ENCODE data around the gene FOXO4.
"Not testable (repeated sequence)": the region's sequence is repeated elsewhere in the genome, so short reads cannot be mapped to it uniquely, and the experiment has no call there.

FOXO4 gene, protein sequence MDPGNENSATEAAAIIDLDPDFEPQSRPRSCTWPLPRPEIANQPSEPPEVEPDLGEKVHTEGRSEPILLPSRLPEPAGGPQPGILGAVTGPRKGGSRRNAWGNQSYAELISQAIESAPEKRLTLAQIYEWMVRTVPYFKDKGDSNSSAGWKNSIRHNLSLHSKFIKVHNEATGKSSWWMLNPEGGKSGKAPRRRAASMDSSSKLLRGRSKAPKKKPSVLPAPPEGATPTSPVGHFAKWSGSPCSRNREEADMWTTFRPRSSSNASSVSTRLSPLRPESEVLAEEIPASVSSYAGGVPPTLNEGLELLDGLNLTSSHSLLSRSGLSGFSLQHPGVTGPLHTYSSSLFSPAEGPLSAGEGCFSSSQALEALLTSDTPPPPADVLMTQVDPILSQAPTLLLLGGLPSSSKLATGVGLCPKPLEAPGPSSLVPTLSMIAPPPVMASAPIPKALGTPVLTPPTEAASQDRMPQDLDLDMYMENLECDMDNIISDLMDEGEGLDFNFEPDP

GRCh38 chrX:71095555-71095980 is at the start of gene FOXO4:
TSS of gene FOXO4 (plus strand) at chrX:71095851. CDS start at chrX:71096529, 678 bp downstream.
- DNase-seq (ENCODE audit: extremely low read depth in 1 of 2, low read depth in 1 of 2): peak; percentile 79 to 80

GRCh38 chrX:71047891-71048290 is 47.8 kb upstream of the FOXO4 start:
- DNase-seq (ENCODE audit: extremely low read depth in 1 of 2, low read depth in 1 of 2): not testable (repeated sequence)

- no peak for DNase-seq (ENCODE audit: extremely low read depth in 1 of 2, low read depth in 1 of 2)
Observed at GRCh38 chrX:71052721-71053120, 42.9 kb upstream of the FOXO4 start.

- DNase-seq (ENCODE audit: extremely low read depth in 1 of 2, low read depth in 1 of 2): no peak
Observed at GRCh38 chrX:71053217-71053621, 42.4 kb upstream of the FOXO4 start.

DNA sequence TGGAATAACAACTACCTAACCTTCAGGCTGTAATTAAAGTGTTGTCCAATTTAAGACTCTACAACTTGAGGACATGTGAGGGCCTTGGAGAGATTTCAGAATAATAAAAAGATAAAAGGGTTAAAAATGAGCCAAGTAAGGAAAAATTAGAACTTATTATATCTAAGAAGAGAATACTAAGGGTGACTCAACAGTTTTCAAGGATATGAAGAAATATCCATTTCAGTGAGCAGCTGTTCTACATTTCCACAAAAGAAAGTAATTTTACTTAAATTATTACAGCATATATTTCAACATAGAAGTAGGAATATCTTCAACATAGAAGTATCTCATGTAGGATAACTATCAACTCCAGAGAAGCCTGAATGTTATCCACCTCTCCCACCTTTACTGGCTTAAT is 38.8 kb upstream of the FOXO4 start:
- no peak for DNase-seq (ENCODE audit: extremely low read depth in 1 of 2, low read depth in 1 of 2)

DNA sequence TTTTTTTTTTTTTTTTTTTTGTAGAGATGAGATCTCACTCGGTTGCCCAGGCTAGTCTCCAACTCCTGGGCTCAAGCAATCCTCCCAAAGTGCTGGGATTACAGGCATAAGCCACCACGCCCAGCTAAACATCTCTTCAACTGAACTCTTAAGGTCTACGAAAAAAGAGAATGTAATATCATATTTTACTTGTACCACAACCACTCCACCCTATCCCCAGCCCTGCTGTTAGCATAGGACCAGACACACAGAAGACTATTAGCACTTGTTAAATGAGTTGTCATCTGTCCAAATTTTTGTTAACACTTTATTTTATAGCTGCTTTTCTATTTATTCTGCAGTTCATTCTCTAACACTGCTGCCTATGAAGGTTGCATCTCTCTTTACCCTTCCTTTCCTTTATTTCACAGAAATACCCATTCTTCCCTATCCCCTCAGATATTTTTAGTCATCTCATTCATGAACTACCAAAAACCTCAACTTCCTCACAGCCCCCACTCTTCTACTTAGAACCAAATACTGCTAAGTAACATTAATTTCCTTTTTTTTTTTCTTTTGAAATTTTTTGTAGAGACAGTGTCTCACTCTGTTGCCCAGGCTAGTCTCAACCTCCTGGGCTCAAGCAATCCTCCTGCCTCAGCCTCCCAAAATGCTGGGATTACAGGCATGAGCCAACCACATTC is 37.7 kb upstream of the FOXO4 start:
- no peak for DNase-seq (ENCODE audit: extremely low read depth in 1 of 2, low read depth in 1 of 2)

DNA sequence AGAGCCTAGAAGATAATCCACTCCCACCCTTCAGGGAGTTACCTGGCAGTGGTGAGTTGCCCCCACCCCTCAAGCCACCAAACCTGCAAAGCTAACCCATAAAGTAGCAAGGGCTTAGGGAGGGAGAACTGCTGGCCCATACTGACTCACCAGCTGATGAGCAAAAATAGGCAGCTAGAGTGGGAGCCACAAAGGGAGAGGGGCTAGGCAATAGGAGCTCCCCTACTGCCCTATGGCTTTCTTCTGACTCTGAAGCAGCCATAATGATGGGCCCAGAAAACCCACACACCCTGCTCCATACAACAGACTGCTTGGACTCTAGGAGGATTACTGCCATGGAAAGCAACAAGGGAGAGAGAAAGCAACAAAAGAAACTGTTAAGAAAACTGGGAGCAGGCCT is 35.5 kb upstream of the FOXO4 start:
- DNase-seq (ENCODE audit: extremely low read depth in 1 of 2, low read depth in 1 of 2): no peak

DNA sequence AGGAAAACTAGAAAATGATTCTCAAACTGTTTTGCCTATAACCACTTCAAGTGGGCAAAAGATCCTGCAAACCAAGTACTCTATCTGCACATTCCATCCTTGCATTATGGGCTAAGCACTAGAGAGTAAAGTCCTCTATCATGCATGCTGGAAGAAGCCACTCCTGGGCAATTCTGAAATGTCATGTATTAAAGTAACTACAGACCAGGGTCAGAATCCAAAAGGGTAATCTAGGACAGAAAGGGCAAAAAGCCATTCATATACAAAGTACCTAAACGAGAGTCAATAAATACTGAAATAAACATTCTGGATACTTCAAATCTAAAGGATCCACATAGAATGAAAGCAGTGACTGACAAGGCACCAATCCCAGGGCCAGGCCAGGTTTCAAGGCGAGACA is 28.6 kb upstream of the FOXO4 start:
- no peak for DNase-seq (ENCODE audit: extremely low read depth in 1 of 2, low read depth in 1 of 2)

DNA sequence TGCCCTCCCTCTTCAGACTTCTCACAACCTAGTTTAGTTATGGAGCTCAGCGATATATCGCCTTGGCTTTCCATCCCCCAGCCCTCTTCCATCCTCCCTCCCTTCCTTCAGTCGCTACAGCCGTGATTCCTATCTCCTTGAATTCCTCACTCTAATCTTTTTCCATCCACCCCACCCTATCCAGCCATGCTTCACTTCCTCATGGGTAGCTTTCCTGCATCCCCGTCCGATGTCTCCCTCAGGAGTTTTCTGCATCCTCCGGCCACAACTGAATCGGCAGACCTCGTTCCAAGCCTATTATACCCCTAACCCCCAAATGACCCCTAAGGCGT is 28.0 kb upstream of the FOXO4 start:
- DNase-seq (ENCODE audit: extremely low read depth in 1 of 2, low read depth in 1 of 2): no peak

DNA sequence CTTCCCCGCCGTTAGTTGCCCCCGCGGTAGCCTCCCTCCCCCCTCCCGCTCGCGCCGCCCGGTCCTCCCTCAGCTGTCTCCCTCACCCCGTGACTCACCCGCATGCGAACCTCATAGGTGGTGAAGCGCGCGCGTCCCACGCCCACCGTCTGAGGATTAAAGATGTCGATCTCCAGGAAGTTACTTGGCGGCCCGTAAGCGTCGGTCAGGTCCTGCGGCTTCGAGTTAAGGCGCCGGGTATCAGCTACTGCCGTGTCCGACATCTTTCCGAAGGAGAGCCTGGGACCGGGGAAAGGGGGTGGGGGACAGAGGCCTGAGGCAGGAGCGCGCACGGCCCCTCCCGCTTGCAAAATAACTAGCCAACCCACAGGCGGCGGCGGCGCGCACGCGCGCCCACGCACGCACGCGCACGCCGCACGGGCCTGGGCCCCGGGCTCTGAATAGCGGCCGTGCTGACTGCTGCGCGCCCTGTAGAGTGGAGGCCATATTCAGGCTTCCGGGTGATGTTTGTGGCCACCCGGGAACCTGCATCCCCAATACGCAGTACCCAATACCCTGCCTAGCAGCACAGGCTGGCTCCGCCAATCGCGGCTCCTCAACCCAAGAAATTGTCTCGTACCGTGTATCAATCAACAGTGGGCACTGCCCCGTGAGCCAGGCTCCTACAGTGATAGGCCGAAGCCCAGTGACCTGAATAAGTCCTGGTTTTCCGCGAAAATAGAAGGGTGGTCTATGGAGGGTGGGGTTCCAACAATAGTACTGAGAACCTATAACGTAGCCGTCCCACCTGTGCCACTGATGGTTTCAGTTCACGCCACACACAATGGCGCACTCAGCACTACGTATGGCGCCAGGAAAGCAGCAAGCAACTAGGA is 27.4 kb upstream of the FOXO4 start, which contains the start of gene SNX12:
Gene SNX12 (minus strand): TSS at position 291 of the 875 bp plus-strand sequence. CDS start 28 bp downstream, at position 263.
- peak; percentile 71 to 72 for DNase-seq (ENCODE audit: extremely low read depth in 1 of 2, low read depth in 1 of 2)

DNA sequence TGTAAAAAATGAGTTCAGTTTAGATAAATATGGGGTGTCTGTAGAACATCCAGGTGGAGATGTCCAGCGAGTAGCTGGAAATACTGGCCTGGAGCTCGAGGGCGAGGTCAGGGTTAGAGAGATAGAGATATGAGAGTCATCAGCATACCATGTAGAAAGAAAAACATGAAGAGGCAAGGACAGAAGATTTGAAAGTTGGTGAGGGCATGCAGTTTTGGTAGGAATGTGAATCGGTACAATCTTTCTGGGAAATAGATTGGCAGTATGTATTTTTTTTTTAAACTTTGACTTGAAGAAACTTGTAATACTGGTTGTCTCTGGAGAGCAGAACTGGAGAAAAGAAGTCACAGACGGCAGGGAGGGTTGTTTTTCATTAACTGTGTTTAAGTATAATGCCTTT is 25.1 kb upstream of the FOXO4 start:
- DNase-seq (ENCODE audit: extremely low read depth in 1 of 2, low read depth in 1 of 2): no peak

DNA sequence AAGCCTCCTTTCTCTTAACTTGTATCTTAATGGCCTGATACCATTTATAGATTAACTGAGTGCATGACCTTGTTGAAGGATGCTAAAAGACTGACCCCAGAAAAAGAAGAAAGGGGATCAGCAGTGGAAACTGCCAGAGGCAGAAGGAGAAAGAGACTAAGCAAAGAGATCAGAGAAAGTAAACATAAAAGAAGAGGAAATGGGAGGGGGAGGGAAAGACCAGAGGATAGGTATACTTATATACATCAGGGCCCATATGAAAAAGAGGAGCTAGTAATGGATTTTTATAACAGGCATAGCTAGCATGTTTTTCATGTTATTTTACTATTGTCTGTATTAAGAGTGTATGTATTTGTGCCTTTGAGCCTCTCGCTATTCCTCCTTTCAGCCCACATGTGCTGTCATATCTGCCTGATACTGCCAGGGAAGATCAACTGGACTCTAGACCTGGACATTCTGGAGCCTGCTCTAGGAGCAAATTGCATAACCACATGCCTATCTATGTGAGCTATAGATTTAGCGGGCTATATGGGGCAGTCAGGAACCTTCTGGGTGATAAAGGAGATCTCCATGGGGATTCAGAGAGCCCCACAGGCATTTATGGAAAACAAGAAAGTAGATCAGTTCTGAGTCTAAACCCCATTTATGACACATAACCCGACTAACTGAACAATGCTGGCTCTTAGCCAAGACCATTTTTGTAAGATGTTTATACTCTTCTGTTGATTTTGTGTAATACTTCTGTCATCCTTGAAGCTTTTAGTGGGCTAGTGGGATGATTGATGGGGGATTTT is 14.1 kb upstream of the FOXO4 start:
- no peak for DNase-seq (ENCODE audit: extremely low read depth in 1 of 2, low read depth in 1 of 2)

- DNase-seq (ENCODE audit: extremely low read depth in 1 of 2, low read depth in 1 of 2): no peak
Observed at GRCh38 chrX:71082124-71082647, 13.5 kb upstream of the FOXO4 start.

GRCh38 chrX:71082822-71083221 is 12.8 kb upstream of the FOXO4 start:
- DNase-seq (ENCODE audit: extremely low read depth in 1 of 2, low read depth in 1 of 2): no peak

- no peak for DNase-seq (ENCODE audit: extremely low read depth in 1 of 2, low read depth in 1 of 2)
Observed at GRCh38 chrX:71085900-71086299, 9.8 kb upstream of the FOXO4 start.

- no peak for DNase-seq (ENCODE audit: extremely low read depth in 1 of 2, low read depth in 1 of 2)
Observed at GRCh38 chrX:71091263-71091662, 4.4 kb upstream of the FOXO4 start.

DNA sequence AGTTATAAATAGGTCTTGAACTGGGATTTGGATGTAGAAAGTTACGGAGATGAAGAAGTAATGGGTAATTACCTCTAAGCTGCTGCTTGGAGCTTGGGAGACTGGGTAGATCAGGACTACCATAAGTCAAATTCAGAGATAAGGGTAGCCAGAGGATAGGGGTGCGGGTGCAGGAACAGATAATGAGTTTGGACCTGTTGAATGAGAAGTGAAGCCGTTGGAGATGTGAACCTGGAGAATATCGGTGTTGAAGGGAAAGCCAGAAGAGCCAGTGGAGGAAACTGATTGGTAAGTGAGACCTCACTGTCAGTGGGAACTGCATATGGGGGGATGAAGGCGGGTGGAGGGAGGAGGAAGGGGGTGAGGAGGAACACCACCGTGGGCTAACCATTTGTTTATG is 618 bp upstream of the FOXO4 start:
- DNase-seq (ENCODE audit: extremely low read depth in 1 of 2, low read depth in 1 of 2): no peak

DNA sequence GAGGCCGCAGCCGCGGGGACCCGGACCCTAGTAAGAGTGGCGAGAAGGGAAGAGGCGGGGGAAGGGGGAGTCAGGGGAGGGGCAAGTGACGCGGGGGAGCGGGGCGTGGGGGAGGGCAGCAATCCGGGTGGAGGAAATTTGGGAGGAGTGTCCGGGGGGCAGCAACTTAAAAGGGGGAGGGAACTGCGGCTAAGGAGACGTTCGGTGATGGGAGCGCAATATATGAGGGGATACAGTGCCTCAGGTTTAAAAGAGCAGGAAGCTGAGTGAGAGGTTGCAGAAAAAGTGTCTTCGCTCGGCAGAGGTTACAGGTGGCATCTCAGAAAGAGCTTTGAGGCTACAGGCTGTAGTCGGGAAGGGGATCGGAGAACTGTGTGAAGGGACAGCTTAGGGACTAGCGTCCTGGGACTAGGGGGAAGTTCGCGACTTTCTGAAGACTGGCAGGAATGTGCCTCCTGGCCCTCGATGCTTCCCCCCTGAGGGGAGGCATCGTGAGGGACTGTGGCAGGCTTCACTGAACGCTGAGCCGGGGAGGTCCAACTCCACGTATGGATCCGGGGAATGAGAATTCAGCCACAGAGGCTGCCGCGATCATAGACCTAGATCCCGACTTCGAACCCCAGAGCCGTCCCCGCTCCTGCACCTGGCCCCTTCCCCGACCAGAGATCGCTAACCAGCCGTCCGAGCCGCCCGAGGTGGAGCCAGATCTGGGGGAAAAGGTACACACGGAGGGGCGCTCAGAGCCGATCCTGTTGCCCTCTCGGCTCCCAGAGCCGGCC is 519 bp downstream of the FOXO4 start:
- no peak for DNase-seq (ENCODE audit: extremely low read depth in 1 of 2, low read depth in 1 of 2)

DNA sequence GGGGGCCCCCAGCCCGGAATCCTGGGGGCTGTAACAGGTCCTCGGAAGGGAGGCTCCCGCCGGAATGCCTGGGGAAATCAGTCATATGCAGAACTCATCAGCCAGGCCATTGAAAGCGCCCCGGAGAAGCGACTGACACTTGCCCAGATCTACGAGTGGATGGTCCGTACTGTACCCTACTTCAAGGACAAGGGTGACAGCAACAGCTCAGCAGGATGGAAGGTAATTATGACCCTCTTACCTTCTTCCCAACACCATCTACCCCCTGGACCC is 1.0 kb downstream of the FOXO4 start:
- DNase-seq (ENCODE audit: extremely low read depth in 1 of 2, low read depth in 1 of 2): no peak

GRCh38 chrX:71098302-71098701 is 2.7 kb downstream of the FOXO4 start:
- DNase-seq (ENCODE audit: extremely low read depth in 1 of 2, low read depth in 1 of 2): peak in 1 of 2 donors; percentile 64
